Amygdala (tissue), 56 donors: ENCODE measurements around the gene DNER.
"Not testable (repeated sequence)": the region's sequence is repeated elsewhere in the genome, so short reads cannot be mapped to it uniquely, and the experiment has no call there.

Source experiments
- DNase-seq, 56 donors: peaks; one replicate each; lab custom pipeline; 2025; lab: John Stamatoyannopoulos, UW

Gene DNER

GRCh38 chr2:229520691-229521096 is 193.7 kb downstream of the DNER start:
- DNase-seq, result no peak

- no peak for DNase-seq
Measured at GRCh38 chr2:229519655-229520430, 194.5 kb downstream of the DNER start.

- DNase-seq, result no peak
Measured at GRCh38 chr2:229514273-229514895, 200.0 kb downstream of the DNER start.

GRCh38 chr2:229511524-229511923 is 202.8 kb downstream of the DNER start:
- no peak for DNase-seq

- DNase-seq, result not testable (repeated sequence)
Measured at GRCh38 chr2:229506699-229507098, 207.7 kb downstream of the DNER start.

- no peak for DNase-seq
Measured at GRCh38 chr2:229501051-229501794, 213.1 kb downstream of the DNER start.

- DNase-seq, result no peak
Measured at GRCh38 chr2:229492034-229492433, 222.3 kb downstream of the DNER start.

- DNase-seq, result no peak
Measured at GRCh38 chr2:229490167-229490566, 224.2 kb downstream of the DNER start.

- peak in 43 of 56 donors; percentile 3 to 80 (median 31) for DNase-seq
Measured at GRCh38 chr2:229489016-229489415, 225.3 kb downstream of the DNER start.

GRCh38 chr2:229488232-229488631 is 226.1 kb downstream of the DNER start:
- no peak for DNase-seq

GRCh38 chr2:229486673-229487072 is 227.7 kb downstream of the DNER start:
- DNase-seq, result no peak

GRCh38 chr2:229485857-229486256 is 228.5 kb downstream of the DNER start:
- peak in 12 of 56 donors; percentile 4 to 40 (median 14) for DNase-seq

GRCh38 chr2:229477269-229477755 is 237.0 kb downstream of the DNER start:
- DNase-seq, result no peak

GRCh38 chr2:229475778-229476177 is 238.6 kb downstream of the DNER start:
- no peak for DNase-seq

- no peak for DNase-seq
Measured at GRCh38 chr2:229474125-229474524, 240.2 kb downstream of the DNER start.

- DNase-seq, result no peak
Measured at GRCh38 chr2:229470781-229471180, 243.6 kb downstream of the DNER start.

- no peak for DNase-seq
Measured at GRCh38 chr2:229467783-229468182, 246.6 kb downstream of the DNER start.

- no peak for DNase-seq
Measured at GRCh38 chr2:229463841-229464346, 250.5 kb downstream of the DNER start.

GRCh38 chr2:229462112-229462511 is 252.2 kb downstream of the DNER start:
- no peak for DNase-seq

GRCh38 chr2:229456091-229456490 is 258.3 kb downstream of the DNER start:
- DNase-seq, result no peak
